ENCODE measurements around the gene NAP1L1.
A peak's percentile ranks its signal among the peaks of the same experiment; 100 is the strongest.

Gene NAP1L1

DNA sequence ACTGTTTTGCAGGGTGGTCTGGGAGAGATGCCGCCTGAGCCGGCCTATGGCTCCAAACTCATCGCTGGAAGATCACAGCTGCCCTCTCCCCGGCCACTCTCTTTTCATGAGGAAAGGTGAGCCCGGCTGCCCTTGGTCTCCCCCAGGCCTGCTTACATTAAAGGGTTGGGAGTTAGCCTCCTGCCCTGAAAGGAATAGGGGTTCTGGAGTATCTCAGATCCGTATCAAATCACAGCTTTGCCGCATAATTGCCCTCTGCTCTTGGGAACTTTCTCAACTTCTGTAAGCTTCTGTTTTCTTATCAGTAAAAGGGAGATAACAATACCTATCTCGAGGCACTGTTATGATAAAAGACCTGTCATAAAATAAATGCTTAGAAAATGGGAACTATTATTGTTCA lies 70.5 kb downstream of the NAP1L1 start:
- TF ChIP-seq POLR2AphosphoS5 (IDR thresholded peaks at IDR 0.05; ENCODE audit: borderline replicate concordance, low read depth, low read length), result no peak
- no peak for TF ChIP-seq EZH2 (IDR thresholded peaks at IDR 0.05)
- no peak for TF ChIP-seq FOXP2 (optimal IDR thresholded peaks at IDR 0.05; ENCODE audit: control extremely low read depth, extremely low read length, insufficient read depth)
- H3K9me3 ChIP-seq (ENCODE audit: low read depth, low read length), result no peaks in the 10 kb centered on the region
- H3K36me3 ChIP-seq (ENCODE audit: insufficient read depth, low read length), result no peaks in the 10 kb centered on the region
- DNase-seq (ENCODE audit: low read depth, low spot score), result no peak
- no peak overlapping the region for H3K9ac ChIP-seq (ENCODE audit: insufficient read length)
- H3K4me3 ChIP-seq, result no peak overlapping the region
- no peak overlapping the region for H3K27ac ChIP-seq

DNA sequence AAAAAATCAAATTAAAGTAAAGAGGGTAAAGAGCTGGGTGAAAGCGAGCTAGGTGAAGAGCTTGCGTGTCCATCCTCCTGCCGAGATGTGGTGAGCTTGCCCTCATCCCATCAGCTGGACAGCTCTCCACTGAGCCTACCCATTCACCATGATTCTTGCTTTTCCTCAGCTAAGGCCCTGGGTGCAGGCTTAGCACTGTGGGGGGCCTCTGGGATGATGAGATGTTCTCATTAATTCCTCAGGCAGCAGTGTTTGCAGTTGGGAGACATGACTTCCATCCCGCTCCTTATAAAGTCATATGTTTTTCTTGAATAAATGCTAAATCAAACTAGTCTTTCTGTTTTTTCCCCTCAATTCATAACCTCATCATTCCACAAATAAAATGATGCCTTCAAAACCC lies 70.9 kb downstream of the NAP1L1 start:
- Histone ChIP-seq H3K9me3 (ENCODE audit: low read depth, low read length) (no peaks in the 10 kb centered on the region), H3K36me3 (ENCODE audit: insufficient read depth, low read length) (no peaks in the 10 kb centered on the region), H3K4me3 (no peak overlapping the region), H3K9ac (ENCODE audit: insufficient read length) (no peak overlapping the region), H3K27ac (no peak overlapping the region)
- no peak for DNase-seq (ENCODE audit: low read depth, low spot score)
- no peak for TF ChIP-seq POLR2AphosphoS5 (IDR thresholded peaks at IDR 0.05; ENCODE audit: borderline replicate concordance, low read depth, low read length)
- TF ChIP-seq FOXP2 (optimal IDR thresholded peaks at IDR 0.05; ENCODE audit: control extremely low read depth, extremely low read length, insufficient read depth), result no peak
- no peak for TF ChIP-seq EZH2 (IDR thresholded peaks at IDR 0.05)

DNA sequence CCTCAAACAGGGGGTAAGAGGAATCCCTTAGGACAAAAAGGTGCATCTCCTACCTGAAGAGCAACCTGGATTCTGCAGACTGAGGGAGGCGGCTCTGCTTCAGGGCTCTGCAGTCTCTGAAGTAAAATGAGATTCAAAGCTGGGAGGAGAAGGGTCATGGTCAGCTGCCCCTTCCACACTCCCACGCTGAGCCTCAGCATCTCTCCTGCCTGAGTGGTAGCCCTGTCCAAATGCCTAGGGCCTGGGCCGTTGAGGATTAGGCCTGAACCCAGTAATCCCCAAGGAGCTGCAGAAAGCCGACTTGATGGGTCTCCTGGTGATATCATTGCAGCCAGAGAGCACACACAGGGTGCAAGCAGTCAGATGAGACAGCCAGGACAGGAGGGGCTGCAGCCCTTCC lies 71.8 kb downstream of the NAP1L1 start:
- H3K36me3 ChIP-seq (ENCODE audit: insufficient read depth, low read length), result no peaks in the 10 kb centered on the region
- no peak overlapping the region for H3K9ac ChIP-seq (ENCODE audit: insufficient read length)
- DNase-seq (ENCODE audit: low read depth, low spot score), result no peak
- no peak for TF ChIP-seq EZH2 (IDR thresholded peaks at IDR 0.05)
- no peak for TF ChIP-seq POLR2AphosphoS5 (IDR thresholded peaks at IDR 0.05; ENCODE audit: borderline replicate concordance, low read depth, low read length)
- TF ChIP-seq FOXP2 (optimal IDR thresholded peaks at IDR 0.05; ENCODE audit: control extremely low read depth, extremely low read length, insufficient read depth), result no peak
- no peaks in the 10 kb centered on the region for H3K9me3 ChIP-seq (ENCODE audit: low read depth, low read length)
- H3K4me3 ChIP-seq, result no peak overlapping the region
- H3K27ac ChIP-seq, result no peak overlapping the region

DNA sequence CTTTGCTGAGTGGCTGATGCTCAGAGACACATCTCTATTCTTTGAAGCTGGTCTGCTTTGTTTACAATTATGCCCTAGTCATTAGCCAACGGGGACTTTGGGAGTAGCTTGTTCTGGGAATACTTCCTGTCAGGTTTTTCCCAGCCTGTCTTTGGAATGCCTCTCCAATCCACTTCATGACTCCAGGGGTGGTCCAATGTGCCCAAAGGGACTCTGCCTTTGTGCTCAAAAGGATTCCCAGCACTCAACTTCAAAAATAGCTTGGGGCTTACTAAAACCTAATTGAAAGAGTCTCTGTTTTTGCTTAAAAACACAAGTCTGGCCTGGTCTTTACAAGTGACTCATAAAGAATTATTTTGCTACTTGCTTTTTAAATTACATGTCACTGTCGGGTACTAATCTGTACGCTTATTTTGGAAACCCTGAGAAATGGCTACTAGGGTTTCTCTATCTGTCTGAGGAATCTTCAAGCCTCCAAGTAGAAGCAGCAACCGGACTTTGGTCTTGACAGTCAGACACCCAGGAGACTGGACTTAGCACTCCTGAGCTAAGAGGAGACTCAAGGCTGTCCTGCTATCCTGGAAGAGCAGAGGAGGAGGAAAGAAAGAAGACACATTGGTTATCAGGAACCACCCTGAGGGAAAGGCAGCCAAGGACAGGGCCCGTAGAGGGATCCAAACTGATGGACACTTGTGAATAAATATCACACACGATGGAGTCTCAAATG lies 73.6 kb downstream of the NAP1L1 start:
- Histone ChIP-seq H3K36me3 (ENCODE audit: insufficient read depth, low read length) (no peaks in the 10 kb centered on the region), H3K9me3 (ENCODE audit: low read depth, low read length) (no peaks in the 10 kb centered on the region), H3K4me3 (no peak overlapping the region), H3K9ac (ENCODE audit: insufficient read length) (no peak overlapping the region), H3K27ac (no peak overlapping the region)
- no peak for DNase-seq (ENCODE audit: low read depth, low spot score)
- TF ChIP-seq POLR2AphosphoS5 (IDR thresholded peaks at IDR 0.05; ENCODE audit: borderline replicate concordance, low read depth, low read length), result no peak
- no peak for TF ChIP-seq EZH2 (IDR thresholded peaks at IDR 0.05)
- TF ChIP-seq FOXP2 (optimal IDR thresholded peaks at IDR 0.05; ENCODE audit: control extremely low read depth, extremely low read length, insufficient read depth), result no peak

DNA sequence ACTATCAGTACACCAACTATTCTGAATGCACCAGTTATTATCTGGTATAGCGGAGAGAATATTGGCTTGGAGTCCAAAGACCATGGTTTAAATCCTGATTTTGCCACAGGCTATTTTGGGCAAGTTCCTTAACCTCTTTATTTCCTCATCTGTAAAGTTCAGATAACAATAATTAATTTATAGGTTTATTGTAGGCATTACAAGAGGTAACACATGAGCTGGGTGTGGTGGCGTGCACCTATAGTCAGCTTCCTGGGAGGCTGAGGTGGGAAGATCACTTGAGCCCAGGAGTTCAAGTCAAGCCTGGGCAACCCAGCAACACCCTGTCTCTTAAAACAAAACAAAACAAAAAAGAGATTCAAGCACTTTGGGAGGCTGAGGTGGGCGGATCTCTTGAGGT lies 76.1 kb downstream of the NAP1L1 start:
- Histone ChIP-seq H3K9ac (ENCODE audit: insufficient read length) (no peak overlapping the region), H3K9me3 (ENCODE audit: low read depth, low read length) (no peaks in the 10 kb centered on the region), H3K27ac (no peak overlapping the region), H3K36me3 (ENCODE audit: insufficient read depth, low read length) (no peaks in the 10 kb centered on the region), H3K4me3 (no peak overlapping the region)
- DNase-seq (ENCODE audit: low read depth, low spot score), result no peak
- TF ChIP-seq EZH2 (IDR thresholded peaks at IDR 0.05), result no peak
- TF ChIP-seq POLR2AphosphoS5 (IDR thresholded peaks at IDR 0.05; ENCODE audit: borderline replicate concordance, low read depth, low read length), result no peak
- no peak for TF ChIP-seq FOXP2 (optimal IDR thresholded peaks at IDR 0.05; ENCODE audit: control extremely low read depth, extremely low read length, insufficient read depth)

DNA sequence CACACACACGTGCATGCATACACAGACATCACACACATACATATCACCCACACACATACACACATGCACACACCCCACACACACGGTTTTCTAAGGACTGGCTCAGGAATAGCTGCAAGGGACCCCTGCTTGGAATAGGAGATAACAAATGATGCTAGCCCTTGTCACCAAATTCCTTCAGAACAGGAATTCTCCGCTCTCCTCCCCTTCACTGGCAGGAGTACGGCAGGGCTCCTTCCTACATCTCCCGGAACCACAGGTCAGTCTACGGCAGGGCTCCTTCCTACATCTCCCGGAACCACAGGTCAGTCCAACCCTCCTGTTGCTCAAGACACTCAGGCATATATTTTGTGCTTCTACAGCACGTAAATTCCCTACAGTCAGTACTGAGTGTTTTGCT lies 76.8 kb downstream of the NAP1L1 start:
- no peaks in the 10 kb centered on the region for H3K36me3 ChIP-seq (ENCODE audit: insufficient read depth, low read length)
- no peak overlapping the region for H3K27ac ChIP-seq
- no peak for TF ChIP-seq FOXP2 (optimal IDR thresholded peaks at IDR 0.05; ENCODE audit: control extremely low read depth, extremely low read length, insufficient read depth)
- TF ChIP-seq POLR2AphosphoS5 (IDR thresholded peaks at IDR 0.05; ENCODE audit: borderline replicate concordance, low read depth, low read length), result no peak
- no peak for TF ChIP-seq EZH2 (IDR thresholded peaks at IDR 0.05)
- no peak overlapping the region for H3K9ac ChIP-seq (ENCODE audit: insufficient read length)
- no peak for DNase-seq (ENCODE audit: low read depth, low spot score)
- no peaks in the 10 kb centered on the region for H3K9me3 ChIP-seq (ENCODE audit: low read depth, low read length)
- no peak overlapping the region for H3K4me3 ChIP-seq

DNA sequence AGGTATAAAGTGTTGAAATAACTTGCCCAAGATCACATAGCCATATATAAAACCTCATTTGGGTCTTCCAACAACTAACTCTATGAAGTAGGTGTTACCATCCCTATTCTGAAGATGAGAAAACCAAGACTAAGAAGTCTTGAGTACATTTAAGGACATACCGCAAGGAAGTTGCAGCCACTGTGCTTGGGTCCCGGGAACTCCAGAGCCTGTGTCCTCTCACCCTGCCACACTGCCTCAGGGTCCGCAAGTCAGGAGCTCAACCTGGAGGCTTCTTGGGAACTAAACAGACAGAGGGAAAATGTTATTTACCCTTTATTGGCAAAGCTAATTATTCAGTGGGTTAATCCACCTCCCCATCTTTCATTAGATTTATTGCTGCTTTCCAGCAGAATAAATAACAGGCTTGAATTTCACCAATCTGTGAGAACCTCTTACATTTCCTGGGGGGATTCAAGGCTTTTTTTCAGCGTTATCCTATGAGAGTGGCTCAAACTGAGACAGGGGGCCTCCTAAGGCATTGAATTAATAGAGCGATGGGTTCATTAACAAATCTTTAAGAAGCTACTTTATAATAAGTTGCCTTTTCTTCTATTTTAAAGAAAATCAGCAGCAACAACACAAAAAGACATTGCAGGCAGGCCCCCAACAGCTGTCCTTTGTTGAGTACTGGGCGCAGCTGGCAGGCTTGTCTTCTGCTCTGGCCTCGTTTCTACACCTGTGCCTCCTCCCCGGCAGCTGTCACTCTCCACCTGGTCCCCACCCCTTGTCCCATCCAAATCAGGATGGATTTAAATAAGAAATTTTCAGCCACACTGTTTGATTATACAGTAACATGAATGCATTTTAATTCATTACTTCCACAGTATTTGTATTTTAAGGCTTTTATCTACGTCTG lies 78.2 kb downstream of the NAP1L1 start:
- no peak overlapping the region for H3K4me3 ChIP-seq
- no peaks in the 10 kb centered on the region for H3K9me3 ChIP-seq (ENCODE audit: low read depth, low read length)
- DNase-seq (ENCODE audit: low read depth, low spot score), result no peak
- H3K9ac ChIP-seq (ENCODE audit: insufficient read length), result no peak overlapping the region
- H3K27ac ChIP-seq, result no peak overlapping the region
- H3K36me3 ChIP-seq (ENCODE audit: insufficient read depth, low read length), result no peaks in the 10 kb centered on the region
- TF ChIP-seq POLR2AphosphoS5 (IDR thresholded peaks at IDR 0.05; ENCODE audit: borderline replicate concordance, low read depth, low read length) (no peak), FOXP2 (optimal IDR thresholded peaks at IDR 0.05; ENCODE audit: control extremely low read depth, extremely low read length, insufficient read depth) (peak; percentile 31), EZH2 (IDR thresholded peaks at IDR 0.05) (no peak)

DNA sequence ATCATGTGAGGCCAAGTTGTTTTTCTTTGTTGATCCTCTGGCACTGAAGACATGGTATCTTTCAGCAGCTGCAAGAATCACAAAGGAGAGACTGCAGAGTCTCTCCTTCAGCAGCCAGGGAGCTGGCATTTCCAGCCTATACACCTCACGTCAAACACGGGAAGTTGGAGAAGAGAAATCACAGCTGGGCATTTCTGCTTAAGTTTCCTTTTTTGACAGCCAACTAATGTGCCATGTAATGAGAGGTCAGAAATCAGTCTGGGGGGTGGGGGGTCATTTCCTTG lies 81.2 kb downstream of the NAP1L1 start:
- H3K36me3 ChIP-seq (ENCODE audit: insufficient read depth, low read length), result no peaks in the 10 kb centered on the region
- H3K4me3 ChIP-seq, result no peak overlapping the region
- DNase-seq (ENCODE audit: low read depth, low spot score), result no peak
- TF ChIP-seq POLR2AphosphoS5 (IDR thresholded peaks at IDR 0.05; ENCODE audit: borderline replicate concordance, low read depth, low read length), result no peak
- no peak for TF ChIP-seq EZH2 (IDR thresholded peaks at IDR 0.05)
- no peak for TF ChIP-seq FOXP2 (optimal IDR thresholded peaks at IDR 0.05; ENCODE audit: control extremely low read depth, extremely low read length, insufficient read depth)
- H3K27ac ChIP-seq, result no peak overlapping the region
- no peak overlapping the region for H3K9ac ChIP-seq (ENCODE audit: insufficient read length)
- H3K9me3 ChIP-seq (ENCODE audit: low read depth, low read length), result no peaks in the 10 kb centered on the region
